Tibial artery (tissue), 4 donors: ENCODE data around the gene SOX8.

Experiments used
- DNase-seq, 2 donors: peaks; one replicate each; pipeline ENCODE4 v3.0.0-alpha.2; 2019
- H3K27ac ChIP-seq, 2 donors: fragments of 200-600 bp; sonication (generic) in 1 of 2; 1 replicate in 1 of 2; 2 replicates in 1 of 2; pipeline ENCODE4 v1.5.1; 2018 to 2019; ENCODE audit warnings: mild to moderate bottlenecking in 1 of 2
- H3K27me3 ChIP-seq, 2 donors: fragments of 200-600 bp; sonication (generic) in 1 of 2; one replicate each; pipeline versions ENCODE4 v1.5.1 to v1.6.0; 2016 to 2019
- H3K36me3 ChIP-seq, 3 donors: fragments of 200-600 bp; sonication (generic) in 2 of 3; one replicate each; pipeline ENCODE4 v1.5.1; 2016 to 2019; ENCODE audit warnings: mild to moderate bottlenecking in 2 of 3
- H3K4me1 ChIP-seq, 4 donors: fragments of 200-600 bp; sonication (generic) in 2 of 4; 1 replicate in 3 of 4; 2 replicates in 1 of 4; pipeline ENCODE4 v1.5.1; 2016 to 2019
- H3K4me3 ChIP-seq, 2 donors: fragments of 200-600 bp; sonication (generic) in 1 of 2; 1 replicate in 1 of 2; 2 replicates in 1 of 2; pipeline ENCODE4 v1.5.1; 2018 to 2019; ENCODE audit warnings: mild to moderate bottlenecking in 2 of 2
- H3K9me3 ChIP-seq, 3 donors: fragments of 200-600 bp; sonication (generic) in 1 of 3; one replicate each; pipeline ENCODE4 v1.5.1; 2016 to 2019
- CTCF ChIP-seq, 2 experiments: fragments of 200-600 bp in 1 of 2; fragments of 450-650 bp in 1 of 2; IDR thresholded peaks; one replicate each; pipeline ENCODE4 v1.5.1; 2017 to 2019; ENCODE audit warnings: antibody characterized with exemption in 2 of 2, mild to moderate bottlenecking in 1 of 2, moderate library complexity in 1 of 2
- intact Hi-C: fragments of 100-400 bp; cut with DNase I; formaldehyde crosslinking; loops from one replicate; pipeline ENCODE4 v1.15.0; 2023; ENCODE audit warnings: low total_unique reads

The SOX8 gene

GRCh38 chr16:966035-966434 lies 15.5 kb upstream of the SOX8 start:
- no peaks in the 10 kb centered on the region for H3K27me3 ChIP-seq
- H3K4me3 ChIP-seq: no peak overlapping the region
- H3K9me3 ChIP-seq: no peaks in the 10 kb centered on the region
- no peak for DNase-seq
- TF ChIP-seq CTCF (IDR thresholded peaks at IDR 0.05): no peak
- H3K36me3 ChIP-seq: peaks cover 20 to 37% (median 30%) of the 10 kb centered on the region in 3 donors
- intact Hi-C loops: no loop called here
- H3K4me1 ChIP-seq: peaks cover 4 to 21% (median 17%) of the 10 kb centered on the region in 4 donors
- no peak overlapping the region for H3K27ac ChIP-seq

GRCh38 chr16:966505-966904 lies 15.1 kb upstream of the SOX8 start:
- H3K4me1 ChIP-seq: peaks cover 4 to 26% (median 21%) of the 10 kb centered on the region in 4 donors
- DNase-seq: no peak
- TF ChIP-seq CTCF (IDR thresholded peaks at IDR 0.05): no peak
- no peak overlapping the region for H3K27ac ChIP-seq
- H3K9me3 ChIP-seq: no peaks in the 10 kb centered on the region
- intact Hi-C loops: no loop called here
- H3K27me3 ChIP-seq: no peaks in the 10 kb centered on the region
- no peak overlapping the region for H3K4me3 ChIP-seq
- H3K36me3 ChIP-seq: peaks cover 20 to 37% (median 30%) of the 10 kb centered on the region in 3 donors

DNA sequence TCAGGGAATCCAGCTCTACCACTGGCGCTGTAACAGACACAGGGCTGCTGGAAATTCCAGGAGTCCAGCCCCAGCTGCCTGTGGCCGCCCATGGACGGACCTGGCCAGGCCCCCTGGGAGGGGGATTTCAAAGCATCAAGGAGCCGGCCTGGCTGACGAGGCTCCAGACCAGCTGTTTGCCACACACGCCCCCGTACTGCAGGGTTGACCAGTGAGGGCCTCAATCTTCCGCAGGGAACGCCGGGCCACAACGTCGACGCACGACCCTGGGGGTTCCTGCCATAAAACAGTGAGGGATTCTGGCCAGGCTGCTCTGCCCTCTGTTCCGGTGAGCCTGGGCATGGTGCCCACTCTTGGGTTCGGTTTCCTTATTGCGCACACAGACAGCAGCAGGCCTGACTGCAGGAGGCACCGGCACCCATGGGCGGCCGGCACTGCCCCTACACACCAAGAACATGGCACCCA lies 14.5 kb upstream of the SOX8 start:
- Histone ChIP-seq H3K27me3 (no peaks in the 10 kb centered on the region), H3K36me3 (peaks cover 20 to 37% (median 30%) of the 10 kb centered on the region in 3 donors), H3K9me3 (no peaks in the 10 kb centered on the region), H3K4me1 (peaks cover 4 to 26% (median 21%) of the 10 kb centered on the region in 4 donors), H3K27ac (no peak overlapping the region), H3K4me3 (no peak overlapping the region)
- no peak for TF ChIP-seq CTCF (IDR thresholded peaks at IDR 0.05)
- DNase-seq: no peak
- intact Hi-C loops: no loop called here

DNA sequence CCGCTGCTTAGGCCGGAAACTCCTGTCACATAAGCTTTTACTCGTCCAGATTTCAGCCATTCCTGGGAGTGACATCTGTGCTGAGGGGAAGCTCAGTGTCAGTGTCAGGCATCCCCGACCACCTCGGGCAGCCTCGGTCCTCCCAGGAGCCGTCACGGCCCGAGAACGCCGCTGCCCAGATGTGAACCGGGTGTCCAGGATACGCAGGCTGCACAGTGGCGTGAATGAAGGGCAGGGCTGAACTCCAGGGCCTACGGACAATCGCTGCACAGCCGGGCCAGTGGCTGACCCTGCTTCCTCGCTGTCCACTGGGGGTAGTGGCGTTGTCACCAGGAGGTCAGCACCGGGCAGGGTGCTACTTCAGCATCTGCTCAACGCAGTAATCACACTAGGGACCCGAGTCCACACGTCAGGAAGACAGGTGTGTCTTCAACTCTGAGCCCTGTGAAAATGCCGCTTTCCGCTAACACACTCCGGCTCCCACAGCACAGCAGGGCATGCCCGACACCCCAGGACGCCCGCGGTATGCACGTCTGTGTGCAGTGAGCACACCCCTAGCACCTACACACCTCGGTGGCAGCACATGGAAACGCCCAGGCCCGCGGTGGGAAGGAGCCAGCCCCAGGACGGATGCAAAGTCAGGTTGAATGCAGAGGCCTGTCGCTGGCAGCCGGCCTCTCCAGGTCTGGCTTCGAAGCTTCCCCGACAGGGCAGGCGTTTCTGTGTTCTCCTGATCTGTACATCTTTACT lies 13.8 kb upstream of the SOX8 start:
- H3K4me3 ChIP-seq: no peak overlapping the region
- peaks cover 4 to 26% (median 21%) of the 10 kb centered on the region in 4 donors for H3K4me1 ChIP-seq
- intact Hi-C loops: no loop called here
- no peak for TF ChIP-seq CTCF (IDR thresholded peaks at IDR 0.05)
- H3K27me3 ChIP-seq: no peaks in the 10 kb centered on the region
- peaks cover 20 to 37% (median 30%) of the 10 kb centered on the region in 3 donors for H3K36me3 ChIP-seq
- no peak for DNase-seq
- no peak overlapping the region for H3K27ac ChIP-seq
- H3K9me3 ChIP-seq: no peaks in the 10 kb centered on the region

DNA sequence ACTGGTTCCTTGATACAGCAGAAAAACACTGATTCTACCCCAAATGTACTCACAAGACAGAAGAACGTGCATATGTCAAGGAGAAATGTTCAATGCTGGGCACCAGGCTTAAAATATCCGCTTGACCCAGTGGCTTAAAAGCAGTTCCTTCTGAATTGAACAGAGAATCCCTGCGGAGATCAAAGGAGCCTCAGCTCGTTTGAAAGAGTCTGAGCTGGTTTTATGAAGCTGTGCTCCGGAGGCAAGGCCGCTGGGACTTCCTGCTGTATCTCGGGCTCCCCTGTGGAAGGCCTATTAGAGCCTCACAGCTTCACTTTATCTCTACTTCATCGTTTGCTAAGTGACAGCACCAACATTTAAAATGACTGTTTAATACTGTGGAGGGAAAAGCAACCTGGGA lies 12.9 kb upstream of the SOX8 start:
- H3K9me3 ChIP-seq: no peaks in the 10 kb centered on the region
- H3K4me1 ChIP-seq: peaks cover 4 to 26% (median 21%) of the 10 kb centered on the region in 4 donors
- intact Hi-C loops: no loop called here

More for the DNA sequence above, 12.9 kb upstream of the SOX8 start:
- Histone ChIP-seq H3K36me3 (peaks cover 20 to 37% (median 30%) of the 10 kb centered on the region in 3 donors), H3K27me3 (no peaks in the 10 kb centered on the region), H3K4me3 (no peak overlapping the region), H3K27ac (no peak overlapping the region)
- TF ChIP-seq CTCF (IDR thresholded peaks at IDR 0.05): no peak
- DNase-seq: no peak
